Memory B cell (primary cell): ENCODE results near the gene CFAP57.

Experiments used
- ATAC-seq: fragments of 150-1000 bp; cut with Tn5 transposase; 2 replicates; pipeline ENCODE4 v1.10.0; 2021; ENCODE audit warnings: low read depth, mild to moderate bottlenecking, moderate library complexity
- DNase-seq, 2 donors: peaks; one replicate each; pipeline ENCODE4 v3.0.0; 2022; ENCODE audit warnings: low spot score in 2 of 2
- H3K27ac Mint-ChIP-seq: one replicate; pipeline ENCODE4 v1.8.0; 2022; ENCODE audit warnings: mild to moderate bottlenecking, moderate library complexity, mixed read lengths
- H3K27me3 Mint-ChIP-seq: one replicate; pipeline ENCODE4 v1.8.0; 2022; ENCODE audit warnings: mixed read lengths
- H3K36me3 Mint-ChIP-seq: one replicate; pipeline ENCODE4 v1.8.0; 2022; ENCODE audit warnings: mild to moderate bottlenecking, mixed read lengths
- H3K4me1 Mint-ChIP-seq: one replicate; pipeline ENCODE4 v1.8.0; 2022; ENCODE audit warnings: mixed read lengths
- H3K4me3 Mint-ChIP-seq: one replicate; pipeline ENCODE4 v1.8.0; 2022; ENCODE audit warnings: mild to moderate bottlenecking, moderate library complexity, mixed read lengths
- H3K9me3 Mint-ChIP-seq: one replicate; pipeline ENCODE4 v1.8.0; 2022; ENCODE audit warnings: mixed read lengths

CFAP57 gene

GRCh38 chr1:43222879-43223278 is 50.7 kb downstream of the CFAP57 start:
- peaks cover 24% of the 10 kb centered on the region for H3K4me1 Mint-ChIP-seq
- no peak for ATAC-seq
- no peaks in the 10 kb centered on the region for H3K36me3 Mint-ChIP-seq
- no peaks in the 10 kb centered on the region for H3K9me3 Mint-ChIP-seq
- no peak for DNase-seq
- no peaks in the 10 kb centered on the region for H3K27me3 Mint-ChIP-seq
- H3K4me3 Mint-ChIP-seq, result no peak overlapping the region
- no peak overlapping the region for H3K27ac Mint-ChIP-seq

- no peaks in the 10 kb centered on the region for H3K36me3 Mint-ChIP-seq
- no peaks in the 10 kb centered on the region for H3K9me3 Mint-ChIP-seq
- H3K27ac Mint-ChIP-seq, result no peak overlapping the region
- H3K27me3 Mint-ChIP-seq, result no peaks in the 10 kb centered on the region
- no peak for ATAC-seq
- no peak for DNase-seq
- H3K4me3 Mint-ChIP-seq, result no peak overlapping the region
- H3K4me1 Mint-ChIP-seq, result peaks cover 26% of the 10 kb centered on the region
These were observed 53.0 kb downstream of the CFAP57 start for GRCh38 chr1:43225168-43225567.

- ATAC-seq (peak; percentile 96), DNase-seq (peak; percentile 83 to 93)
- H3K36me3 Mint-ChIP-seq, result no peaks in the 10 kb centered on the region
- no peaks in the 10 kb centered on the region for H3K27me3 Mint-ChIP-seq
- no peaks in the 10 kb centered on the region for H3K9me3 Mint-ChIP-seq
- H3K4me1 Mint-ChIP-seq, result peaks cover 15% of the 10 kb centered on the region
- H3K4me3 Mint-ChIP-seq, result no peak overlapping the region
- peak overlapping the region; percentile 33 for H3K27ac Mint-ChIP-seq
These were observed 55.1 kb downstream of the CFAP57 start for GRCh38 chr1:43227143-43227764.

- no peak for ATAC-seq
These were observed 58.0 kb downstream of the CFAP57 start for GRCh38 chr1:43229826-43230780.

GRCh38 chr1:43232074-43232473 is 59.9 kb downstream of the CFAP57 start:
- no peak for ATAC-seq

More at GRCh38 chr1:43229826-43230780, 58.0 kb downstream of the CFAP57 start:
- no peak overlapping the region for H3K27ac Mint-ChIP-seq
- no peaks in the 10 kb centered on the region for H3K9me3 Mint-ChIP-seq
- DNase-seq, result no peak
- H3K4me1 Mint-ChIP-seq, result peaks cover 13% of the 10 kb centered on the region
- H3K27me3 Mint-ChIP-seq, result no peaks in the 10 kb centered on the region
- no peak overlapping the region for H3K4me3 Mint-ChIP-seq
- H3K36me3 Mint-ChIP-seq, result no peaks in the 10 kb centered on the region

GRCh38 chr1:43232482-43232881 is 60.4 kb downstream of the CFAP57 start:
- Mint-ChIP-seq H3K27me3 (no peaks in the 10 kb centered on the region), H3K9me3 (no peaks in the 10 kb centered on the region), H3K36me3 (no peaks in the 10 kb centered on the region), H3K4me3 (no peak overlapping the region), H3K4me1 (peaks cover 9% of the 10 kb centered on the region), H3K27ac (no peak overlapping the region)
- no peak for ATAC-seq
- no peak for DNase-seq

More at GRCh38 chr1:43232074-43232473, 59.9 kb downstream of the CFAP57 start:
- H3K36me3 Mint-ChIP-seq, result no peaks in the 10 kb centered on the region
- no peak for DNase-seq
- no peaks in the 10 kb centered on the region for H3K27me3 Mint-ChIP-seq
- H3K4me1 Mint-ChIP-seq, result peaks cover 11% of the 10 kb centered on the region
- H3K9me3 Mint-ChIP-seq, result no peaks in the 10 kb centered on the region
- H3K4me3 Mint-ChIP-seq, result no peak overlapping the region
- no peak overlapping the region for H3K27ac Mint-ChIP-seq

GRCh38 chr1:43233631-43234030 is 61.5 kb downstream of the CFAP57 start:
- no peak for ATAC-seq
- Mint-ChIP-seq H3K9me3 (no peaks in the 10 kb centered on the region), H3K27ac (no peak overlapping the region), H3K4me3 (no peak overlapping the region), H3K36me3 (no peaks in the 10 kb centered on the region), H3K27me3 (no peaks in the 10 kb centered on the region), H3K4me1 (peaks cover 13% of the 10 kb centered on the region)
- no peak for DNase-seq

GRCh38 chr1:43234267-43234666 is 62.1 kb downstream of the CFAP57 start:
- Mint-ChIP-seq H3K4me1 (peaks cover 19% of the 10 kb centered on the region), H3K4me3 (no peak overlapping the region), H3K27me3 (no peaks in the 10 kb centered on the region), H3K9me3 (no peaks in the 10 kb centered on the region), H3K36me3 (no peaks in the 10 kb centered on the region), H3K27ac (no peak overlapping the region)
- no peak for ATAC-seq
- no peak for DNase-seq

GRCh38 chr1:43235040-43235439 is 62.9 kb downstream of the CFAP57 start:
- DNase-seq (no peak), ATAC-seq (no peak)
- no peaks in the 10 kb centered on the region for H3K9me3 Mint-ChIP-seq
- no peak overlapping the region for H3K27ac Mint-ChIP-seq
- H3K4me3 Mint-ChIP-seq, result no peak overlapping the region
- H3K4me1 Mint-ChIP-seq, result peaks cover 25% of the 10 kb centered on the region
- H3K36me3 Mint-ChIP-seq, result no peaks in the 10 kb centered on the region
- no peaks in the 10 kb centered on the region for H3K27me3 Mint-ChIP-seq

- no peaks in the 10 kb centered on the region for H3K36me3 Mint-ChIP-seq
- ATAC-seq (no peak), DNase-seq (no peak)
- H3K27ac Mint-ChIP-seq, result no peak overlapping the region
- H3K27me3 Mint-ChIP-seq, result no peaks in the 10 kb centered on the region
- H3K4me1 Mint-ChIP-seq, result peaks cover 30% of the 10 kb centered on the region
- no peaks in the 10 kb centered on the region for H3K9me3 Mint-ChIP-seq
- no peak overlapping the region for H3K4me3 Mint-ChIP-seq
These were observed 63.5 kb downstream of the CFAP57 start for GRCh38 chr1:43235451-43236121.

- Mint-ChIP-seq H3K4me1 (peaks cover 30% of the 10 kb centered on the region), H3K4me3 (no peak overlapping the region), H3K36me3 (no peaks in the 10 kb centered on the region), H3K27me3 (no peaks in the 10 kb centered on the region), H3K27ac (peak overlapping the region; percentile 26), H3K9me3 (no peaks in the 10 kb centered on the region)
- DNase-seq, result no peak
- ATAC-seq, result no peak
These were observed 65.0 kb downstream of the CFAP57 start for GRCh38 chr1:43237121-43237520.

GRCh38 chr1:43238085-43238484 is 66.0 kb downstream of the CFAP57 start:
- peak overlapping the region; percentile 82 for H3K27ac Mint-ChIP-seq
- no peaks in the 10 kb centered on the region for H3K9me3 Mint-ChIP-seq
- no peaks in the 10 kb centered on the region for H3K27me3 Mint-ChIP-seq
- H3K4me1 Mint-ChIP-seq, result peaks cover 30% of the 10 kb centered on the region
- ATAC-seq (no peak), DNase-seq (no peak)
- no peak overlapping the region for H3K4me3 Mint-ChIP-seq
- H3K36me3 Mint-ChIP-seq, result no peaks in the 10 kb centered on the region

GRCh38 chr1:43238991-43239469 is 66.9 kb downstream of the CFAP57 start:
- ATAC-seq, result peak; percentile 21
- no peak for DNase-seq
- Mint-ChIP-seq H3K4me3 (peak overlapping the region; percentile 43), H3K27ac (peak overlapping the region; percentile 82), H3K36me3 (no peaks in the 10 kb centered on the region), H3K9me3 (no peaks in the 10 kb centered on the region), H3K27me3 (no peaks in the 10 kb centered on the region), H3K4me1 (peaks cover 30% of the 10 kb centered on the region)

- peak in 1 of 2 donors; percentile 52 for DNase-seq
- no peaks in the 10 kb centered on the region for H3K36me3 Mint-ChIP-seq
- no peaks in the 10 kb centered on the region for H3K27me3 Mint-ChIP-seq
- peak overlapping the region; percentile 82 for H3K27ac Mint-ChIP-seq
- peaks cover 30% of the 10 kb centered on the region for H3K4me1 Mint-ChIP-seq
- H3K4me3 Mint-ChIP-seq, result peak overlapping the region; percentile 2
- peak; percentile 95 for ATAC-seq
- H3K9me3 Mint-ChIP-seq, result no peaks in the 10 kb centered on the region
These were observed 67.4 kb downstream of the CFAP57 start for GRCh38 chr1:43239484-43239883.
